Epithelial cell of proximal tubule (primary cell): ENCODE data around the gene GOLGA6L7. TPM values are rescaled to one million over a fixed set of nuclear protein-coding genes. Genes with fewer than 3 reads are reported as not detected.
"Not testable (repeated sequence)": the region's sequence is repeated elsewhere in the genome, so short reads cannot be mapped to it uniquely, and the experiment has no call there.

Experiments used
- DNase-seq: peaks from one replicate; pipeline ENCODE4 v3.0.0-alpha.2; 2011; ENCODE audit warnings: low read depth
- H3K4me3 ChIP-seq: 2 replicates; pipeline ENCODE4 v1.5.1; 2011; ENCODE audit warnings: low read depth, mild to moderate bottlenecking, low read length
- CTCF ChIP-seq: conservative IDR thresholded peaks from 2 replicates; pipeline ENCODE4 v1.5.1; 2012; ENCODE audit warnings: low read depth, mild to moderate bottlenecking, low read length
- total RNA-seq: library from RNA; depleted of rRNA; stranded (reverse); fragments of >200 nt; gene quantifications from 2 replicates; pipeline ENCODE4 v1.2.3, GENCODE V29; 2015

Gene GOLGA6L7
- not detected in 2 replicates for total RNA-seq

- H3K4me3 ChIP-seq, DNase-seq: not testable (repeated sequence)
These were observed at the start of gene GOLGA6L7 for GRCh38 chr15:28848521-28848920. Gene GOLGA6L7, minus strand, starts transcription at chr15:28848644. Its CDS starts 95 bp downstream, at chr15:28848549.

GRCh38 chr15:28897861-28898585 is 49.6 kb upstream of the GOLGA6L7 start:
- H3K4me3 ChIP-seq: no peak overlapping the region
- no peak for TF ChIP-seq CTCF
- DNase-seq: no peak

GRCh38 chr15:28896951-28897350 is 48.5 kb upstream of the GOLGA6L7 start:
- H3K4me3 ChIP-seq: no peak overlapping the region
- TF ChIP-seq CTCF: no peak
- peak; percentile 18 for DNase-seq

- DNase-seq: no peak
These were observed 47.1 kb upstream of the GOLGA6L7 start for GRCh38 chr15:28895566-28895965.

GRCh38 chr15:28895146-28895545 is 46.7 kb upstream of the GOLGA6L7 start:
- no peak for TF ChIP-seq CTCF
- DNase-seq: no peak
- no peak overlapping the region for H3K4me3 ChIP-seq

More at GRCh38 chr15:28895566-28895965, 47.1 kb upstream of the GOLGA6L7 start:
- no peak overlapping the region for H3K4me3 ChIP-seq
- TF ChIP-seq CTCF: no peak

GRCh38 chr15:28894631-28895030 is 46.2 kb upstream of the GOLGA6L7 start:
- TF ChIP-seq CTCF: no peak
- no peak overlapping the region for H3K4me3 ChIP-seq
- no peak for DNase-seq

GRCh38 chr15:28892789-28893610 is 44.6 kb upstream of the GOLGA6L7 start:
- no peak for DNase-seq
- H3K4me3 ChIP-seq: no peak overlapping the region
- no peak for TF ChIP-seq CTCF
